GM23248 (cell line): ENCODE data around the gene AGBL5. TPM values are rescaled to one million over a fixed set of nuclear protein-coding genes. Genes with fewer than 3 reads are reported as not detected.

ENCODE experiments used
- DNase-seq: peaks from one replicate; pipeline ENCODE4 v3.0.0-alpha.2; 2015
- H2AFZ ChIP-seq: fragments of 200-600 bp; sonication (generic); 2 replicates; pipeline ENCODE4 v1.6.1; 2016; ENCODE audit warnings: antibody characterized with exemption
- H3F3A ChIP-seq: fragments of 200-600 bp; sonication (generic); 2 replicates; pipeline ENCODE4 v1.6.1; 2016; ENCODE audit warnings: mild to moderate bottlenecking, antibody characterized with exemption, mixed run types; ENCODE audit not compliant: insufficient read depth
- H3K27ac ChIP-seq: fragments of 200-600 bp; sonication (generic); 2 replicates; pipeline ENCODE4 v1.5.1; 2016; ENCODE audit warnings: mild to moderate bottlenecking
- H3K27me3 ChIP-seq: fragments of 200-600 bp; sonication (generic); replicated peaks from 2 replicates; pipeline ENCODE4 v1.6.1; 2016; ENCODE audit warnings: mild to moderate bottlenecking; ENCODE audit not compliant: insufficient read depth
- H3K36me3 ChIP-seq: fragments of 200-600 bp; sonication (generic); 2 replicates; pipeline ENCODE4 v1.6.1; 2016; ENCODE audit warnings: low read depth, mild to moderate bottlenecking
- H3K4me1 ChIP-seq: fragments of 200-600 bp; sonication (generic); 2 replicates; pipeline ENCODE4 v1.6.1; 2016; ENCODE audit warnings: mild to moderate bottlenecking; ENCODE audit not compliant: insufficient read depth
- H3K4me2 ChIP-seq: fragments of 200-600 bp; sonication (generic); one replicate; pipeline ENCODE4 v1.6.1; 2016; ENCODE audit warnings: mild to moderate bottlenecking; ENCODE audit not compliant: unreplicated experiment
- H3K4me3 ChIP-seq: fragments of 200-600 bp; sonication (generic); 2 replicates; pipeline ENCODE4 v1.5.1; 2016; ENCODE audit warnings: mild to moderate bottlenecking
- H3K79me2 ChIP-seq: fragments of 200-600 bp; sonication (generic); 2 replicates; pipeline ENCODE4 v1.6.1; 2016; ENCODE audit warnings: mild to moderate bottlenecking; ENCODE audit not compliant: insufficient read depth
- H3K9ac ChIP-seq: fragments of 200-600 bp; sonication (generic); 2 replicates; pipeline ENCODE4 v1.6.1; 2016; ENCODE audit warnings: mild to moderate bottlenecking
- H3K9me2 ChIP-seq: fragments of 200-600 bp; sonication (generic); 2 replicates; pipeline ENCODE4 v1.6.1; 2016; ENCODE audit warnings: mixed run types, mild to moderate bottlenecking, moderate library complexity; ENCODE audit not compliant: insufficient read depth
- H3K9me3 ChIP-seq: fragments of 200-600 bp; sonication (generic); one replicate; pipeline ENCODE4 v1.6.1; 2017; ENCODE audit warnings: low read depth
- H4K20me1 ChIP-seq: fragments of 200-600 bp; sonication (generic); 2 replicates; pipeline ENCODE4 v1.6.0; 2016; ENCODE audit not compliant: insufficient read depth
- EZH2 ChIP-seq: fragments of 200-600 bp; sonication (generic); IDR thresholded peaks from 2 replicates; pipeline ENCODE4 v1.6.1; 2018; ENCODE audit warnings: antibody characterized with exemption, mild to moderate bottlenecking; ENCODE audit not compliant: insufficient read depth, poor library complexity, severe bottlenecking
- EZH2phosphoT487 ChIP-seq: fragments of 200-600 bp; sonication (generic); IDR thresholded peaks from 2 replicates; pipeline ENCODE4 v1.6.1; 2018; ENCODE audit warnings: antibody characterized with exemption, moderate library complexity, mild to moderate bottlenecking, low read depth; ENCODE audit not compliant: insufficient read depth
- WGBS, 2 experiments: methylation state at CpG; one replicate each; pipeline ENCODE4 v1.1.6; 2015 to 2017; ENCODE audit warnings: low lambda C conversion rate in 2 of 2, low coverage in 1 of 2; ENCODE audit errors: missing lambda C conversion rate in 2 of 2; 5-methylcytosine and 5-hydroxymethylcytosine counted together
- in situ Hi-C: fragments of 300-500 bp; cut with MboI; formaldehyde crosslinking; loops from 2 replicates; pipeline ENCODE4 v1.15.0; 2020
- polyA plus RNA-seq: library from polyadenylated mRNA; unstranded; fragments of >200 nt; fragmentation: Nextera tagmentation; extraction: Ambion mirVana; gene quantifications from 2 replicates; pipeline ENCODE4 v1.2.1, GENCODE V29; 2016
- total RNA-seq: library from RNA; depleted of rRNA; stranded (reverse); fragments of >200 nt; shearing (Covaris generic); gene quantifications from 2 replicates; pipeline ENCODE4 v1.2.3, GENCODE V29; 2014

Gene AGBL5
- total and polyA plus RNA-seq, 2 experiments from 2014 or later, result 15.2 to 19.7 TPM

GRCh38 chr2:27038631-27039339 lies 12.7 kb upstream of the AGBL5 start:
- Histone ChIP-seq H3K79me2 (peaks cover 42% of the 10 kb centered on the region), H2AFZ (no peak overlapping the region), H3K27me3 (no peaks in the 10 kb centered on the region), H3K4me1 (peaks cover 9% of the 10 kb centered on the region; the same call in 1 of the 2 replicates), H3K9me3 (no peaks in the 10 kb centered on the region), H3K9me2 (no peaks in the 10 kb centered on the region), H3K4me3 (no peak overlapping the region), H4K20me1 (no peaks in the 10 kb centered on the region), H3K4me2 (no peak overlapping the region), H3K9ac (no peak overlapping the region), H3K36me3 (peaks cover 68% of the 10 kb centered on the region), H3F3A (peaks cover 33% of the 10 kb centered on the region), H3K27ac (no peak overlapping the region)
- 84% methylated on average over 17 of the region's 17 CpGs for WGBS, 2 experiments
- no peak for TF ChIP-seq EZH2
- TF ChIP-seq EZH2phosphoT487, result no peak
- in situ Hi-C loops, result no loop called here
- no peak for DNase-seq

GRCh38 chr2:27039426-27039825 lies 12.0 kb upstream of the AGBL5 start:
- Histone ChIP-seq H3K9me3 (no peaks in the 10 kb centered on the region), H3K27ac (no peak overlapping the region), H3K36me3 (peaks cover 68% of the 10 kb centered on the region), H3K9me2 (no peaks in the 10 kb centered on the region), H2AFZ (no peak overlapping the region), H3K4me2 (no peak overlapping the region), H3K79me2 (peaks cover 36% of the 10 kb centered on the region), H3K27me3 (no peaks in the 10 kb centered on the region), H3K4me3 (no peak overlapping the region), H3F3A (peaks cover 33% of the 10 kb centered on the region), H4K20me1 (no peaks in the 10 kb centered on the region), H3K4me1 (0 out of 2 replicates have a peak, but pooled peaks cover 4% of the 10 kb centered on the region), H3K9ac (no peak overlapping the region)
- DNase-seq, result no peak
- no peak for TF ChIP-seq EZH2
- WGBS, 2 experiments, result 95% methylated on average over 4 to 6 of the region's 6 CpGs
- in situ Hi-C loops, result no loop called here

GRCh38 chr2:27039871-27040270 lies 11.6 kb upstream of the AGBL5 start:
- no peak overlapping the region for H2AFZ ChIP-seq
- H3K27ac ChIP-seq, result no peak overlapping the region
- no peaks in the 10 kb centered on the region for H3K9me2 ChIP-seq
- peaks cover 31% of the 10 kb centered on the region for H3K79me2 ChIP-seq
- H3K4me1 ChIP-seq, result no peaks in the 10 kb centered on the region
- H3K27me3 ChIP-seq, result no peaks in the 10 kb centered on the region
- in situ Hi-C loops, result no loop called here
- no peak overlapping the region for H3K4me3 ChIP-seq
- H3F3A ChIP-seq, result peaks cover 33% of the 10 kb centered on the region
- H3K9me3 ChIP-seq, result no peaks in the 10 kb centered on the region
- no peaks in the 10 kb centered on the region for H4K20me1 ChIP-seq
- H3K36me3 ChIP-seq, result peaks cover 68% of the 10 kb centered on the region
- DNase-seq, result no peak
- no peak for TF ChIP-seq EZH2
- TF ChIP-seq EZH2phosphoT487, result no peak
- no peak overlapping the region for H3K9ac ChIP-seq
- H3K4me2 ChIP-seq, result no peak overlapping the region
- WGBS, 2 experiments, result 97 to 99% methylated on average over 5 to 7 of the region's 7 CpGs

- no peaks in the 10 kb centered on the region for H3K9me2 ChIP-seq
- peaks cover 33% of the 10 kb centered on the region for H3F3A ChIP-seq
- DNase-seq, result no peak
- H3K36me3 ChIP-seq, result peaks cover 64% of the 10 kb centered on the region
- no peak for TF ChIP-seq EZH2phosphoT487
- TF ChIP-seq EZH2, result no peak
- no peak overlapping the region for H3K4me2 ChIP-seq
- no peaks in the 10 kb centered on the region for H3K27me3 ChIP-seq
- no peak overlapping the region for H3K27ac ChIP-seq
- H4K20me1 ChIP-seq, result no peaks in the 10 kb centered on the region
- no peak overlapping the region for H2AFZ ChIP-seq
- in situ Hi-C loops, result no loop called here
- no peaks in the 10 kb centered on the region for H3K4me1 ChIP-seq
- peaks cover 27% of the 10 kb centered on the region for H3K79me2 ChIP-seq
- no peak overlapping the region for H3K4me3 ChIP-seq
- no peaks in the 10 kb centered on the region for H3K9me3 ChIP-seq
- no peak overlapping the region for H3K9ac ChIP-seq
- WGBS, 2 experiments, result 88 to 90% methylated on average over 8 of the region's 8 CpGs
Measured at GRCh38 chr2:27040282-27040681, 11.2 kb upstream of the AGBL5 start.

- no peak overlapping the region for H3K27ac ChIP-seq
- peaks cover 33% of the 10 kb centered on the region for H3F3A ChIP-seq
- peaks cover 49% of the 10 kb centered on the region for H3K36me3 ChIP-seq
- no peak overlapping the region for H2AFZ ChIP-seq
- H3K9ac ChIP-seq, result no peak overlapping the region
- TF ChIP-seq EZH2 (no peak), EZH2phosphoT487 (no peak)
- WGBS, 2 experiments, result 47 to 51% methylated on average over 5 of the region's 5 CpGs
- H3K9me3 ChIP-seq, result no peaks in the 10 kb centered on the region
- H3K27me3 ChIP-seq, result no peaks in the 10 kb centered on the region
- no peak overlapping the region for H3K4me2 ChIP-seq
- no peaks in the 10 kb centered on the region for H4K20me1 ChIP-seq
- no peak overlapping the region for H3K4me3 ChIP-seq
- no peaks in the 10 kb centered on the region for H3K9me2 ChIP-seq
- peaks cover 14% of the 10 kb centered on the region for H3K79me2 ChIP-seq
- in situ Hi-C loops, result no loop called here
- DNase-seq, result peak; percentile 10
- no peaks in the 10 kb centered on the region for H3K4me1 ChIP-seq
Measured at GRCh38 chr2:27041752-27042151, 9.7 kb upstream of the AGBL5 start.
